HG03039 (cell line): ENCODE measurements around the gene SLC35G3.
"Not testable (repeated sequence)": the region's sequence is repeated elsewhere in the genome, so short reads cannot be mapped to it uniquely, and the experiment has no call there.

Source experiments
- ATAC-seq: cut with Tn5 transposase; IDR thresholded peaks from one replicate; pipeline ENCODE4 v1.9.1; 2021; ENCODE audit warnings: mild to moderate bottlenecking, moderate library complexity; ENCODE audit not compliant: unreplicated experiment

The SLC35G3 gene

GRCh38 chr17:35167046-35167445, 27.1 kb downstream of the SLC35G3 start:
- no peak for ATAC-seq

GRCh38 chr17:35166526-35166925, 27.7 kb downstream of the SLC35G3 start:
- ATAC-seq: no peak

DNA sequence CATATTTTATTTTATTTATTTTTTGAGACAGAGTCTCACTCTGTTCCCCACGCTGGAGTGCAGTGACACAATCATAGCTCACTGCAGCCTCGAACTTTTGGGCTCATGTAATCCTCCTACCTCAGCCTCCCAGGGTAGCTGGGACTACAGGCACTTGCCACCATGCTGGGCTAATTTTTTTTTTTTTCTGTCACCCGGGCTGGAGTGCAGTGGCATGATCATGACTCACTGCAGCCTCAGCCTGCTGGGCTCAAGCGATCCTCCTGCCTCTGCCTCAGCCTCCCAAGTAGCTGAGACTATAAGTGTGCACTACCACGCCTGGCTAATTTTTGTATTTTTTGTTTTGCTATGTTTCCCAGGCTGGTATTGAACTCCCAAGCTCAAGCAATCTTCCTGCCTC, 29.5 kb downstream of the SLC35G3 start:
- ATAC-seq: no peak

DNA sequence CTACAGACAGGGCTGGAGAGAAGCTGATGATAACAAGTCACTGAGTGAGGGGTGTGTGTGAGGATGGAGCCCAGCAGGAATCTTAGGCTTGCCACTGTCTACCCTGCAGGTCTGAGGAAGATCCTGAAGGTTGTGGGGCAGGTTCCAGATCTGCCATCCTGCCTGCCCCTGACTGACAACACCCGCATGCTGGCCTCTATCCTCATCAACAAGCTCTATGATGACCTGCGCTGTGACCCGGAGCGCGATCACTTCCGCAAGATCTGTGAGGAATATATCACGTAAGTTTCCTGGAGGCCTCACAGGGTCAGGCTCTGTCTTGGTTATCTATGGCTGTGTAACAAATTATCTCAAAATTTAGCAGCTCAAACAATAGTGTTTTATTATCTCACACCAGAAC, 30.3 kb downstream of the SLC35G3 start:
- ATAC-seq: no peak

- ATAC-seq: no peak
Observed at GRCh38 chr17:35162755-35163154, 31.4 kb downstream of the SLC35G3 start.

DNA sequence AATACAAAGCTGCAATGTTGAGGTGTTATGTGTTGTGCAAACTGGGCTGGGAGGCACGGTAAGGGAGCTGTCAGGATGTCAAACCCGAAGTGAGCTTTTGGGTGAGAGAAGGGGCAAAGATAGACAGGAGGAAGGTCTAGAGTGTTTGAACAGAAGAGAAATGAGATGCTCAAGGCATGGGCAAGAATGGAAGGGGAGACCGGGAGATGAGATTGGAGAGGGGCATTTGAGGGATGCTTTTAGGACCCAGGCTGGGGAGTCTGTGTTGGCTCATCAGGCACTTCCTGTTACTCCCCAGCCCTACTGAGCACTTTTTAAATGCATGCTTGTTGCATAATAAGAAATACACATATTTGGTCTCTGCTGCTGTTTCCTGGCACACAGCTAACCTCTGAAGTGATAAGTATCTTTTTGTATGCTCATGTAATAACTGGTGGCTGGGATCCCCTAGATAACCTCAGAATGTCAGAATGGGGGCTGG, 32.9 kb downstream of the SLC35G3 start:
- ATAC-seq: no peak

GRCh38 chr17:35160354-35161201, 33.6 kb downstream of the SLC35G3 start:
- no peak for ATAC-seq

- ATAC-seq: no peak
Observed at GRCh38 chr17:35159940-35160339, 34.3 kb downstream of the SLC35G3 start.

DNA sequence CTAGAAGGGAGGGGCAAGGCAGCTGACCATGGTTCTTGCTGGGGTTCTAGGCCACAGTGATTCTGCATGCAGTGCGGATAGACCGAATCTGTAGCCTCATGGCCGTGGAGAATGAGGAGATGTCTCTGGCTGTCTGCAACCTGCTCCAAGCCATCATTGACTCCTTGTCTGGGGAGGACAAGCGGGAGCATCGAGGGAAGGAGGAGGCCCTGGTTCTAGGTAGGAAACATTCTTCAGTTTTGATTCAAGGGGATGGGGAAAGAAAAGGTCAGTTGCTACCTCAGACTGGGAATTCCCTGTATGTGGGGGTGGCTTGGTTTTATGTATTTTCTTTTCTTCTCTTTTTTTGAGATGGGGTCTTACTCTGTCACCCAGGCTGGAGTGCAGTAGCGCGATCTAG, 38.9 kb downstream of the SLC35G3 start:
- no peak for ATAC-seq

GRCh38 chr17:35154196-35155165, 39.7 kb downstream of the SLC35G3 start:
- ATAC-seq: no peak

DNA sequence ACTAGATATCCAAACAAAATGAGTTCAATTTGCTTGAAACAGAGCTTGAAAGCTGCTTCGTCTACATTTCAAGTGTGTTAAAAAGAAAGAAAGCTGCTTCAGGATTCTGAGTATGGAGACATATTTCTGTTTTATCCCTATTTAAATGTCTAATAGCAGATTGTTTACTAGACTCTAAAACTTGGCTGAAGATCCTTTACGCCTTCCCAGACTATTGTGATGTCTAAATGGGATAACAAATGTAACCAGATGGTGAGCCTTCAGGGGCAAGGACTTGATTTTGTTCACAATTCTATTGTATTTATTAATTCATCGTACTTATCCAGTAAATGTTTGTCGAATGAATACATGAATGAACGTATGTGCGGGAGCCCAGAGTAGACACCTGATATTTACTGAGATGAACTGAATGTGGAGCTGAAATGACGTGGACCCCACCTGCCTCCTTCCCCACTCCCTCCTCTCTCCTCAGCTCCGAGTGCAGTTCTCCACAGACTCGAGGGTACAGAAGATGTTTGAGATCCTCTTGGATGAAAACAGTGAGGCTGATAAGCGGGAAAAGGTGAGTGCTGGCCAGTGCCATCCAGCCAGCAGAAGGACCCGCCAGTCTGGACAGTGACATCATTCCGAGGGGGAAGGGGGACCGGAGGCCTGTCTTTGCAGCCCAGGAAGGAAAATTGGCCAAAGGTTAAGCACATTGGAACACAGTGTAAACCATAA, 41.6 kb downstream of the SLC35G3 start:
- ATAC-seq: no peak

DNA sequence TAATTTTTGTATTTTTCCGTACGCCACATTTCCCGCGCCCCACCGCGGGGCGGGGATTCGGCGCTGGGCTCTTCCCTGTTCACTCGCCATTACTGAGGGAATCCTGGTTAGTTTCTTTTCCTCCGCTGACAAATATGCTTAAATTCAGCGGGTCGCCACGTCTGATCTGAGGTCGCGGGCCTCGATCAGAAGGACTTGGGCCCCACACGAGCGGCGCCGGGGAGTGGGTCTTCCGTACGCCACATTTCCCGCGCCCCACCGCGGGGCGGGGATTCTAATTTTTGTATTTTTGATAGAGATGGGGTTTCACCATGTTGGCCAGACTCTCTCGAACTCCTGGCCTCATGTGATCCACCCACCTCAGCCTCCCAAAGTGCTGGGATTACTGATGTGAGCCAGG, 43.1 kb downstream of the SLC35G3 start:
- ATAC-seq: not testable (repeated sequence)

GRCh38 chr17:35149941-35150340, 44.3 kb downstream of the SLC35G3 start:
- ATAC-seq: no peak

GRCh38 chr17:35148144-35148543, 46.0 kb downstream of the SLC35G3 start:
- no peak for ATAC-seq

DNA sequence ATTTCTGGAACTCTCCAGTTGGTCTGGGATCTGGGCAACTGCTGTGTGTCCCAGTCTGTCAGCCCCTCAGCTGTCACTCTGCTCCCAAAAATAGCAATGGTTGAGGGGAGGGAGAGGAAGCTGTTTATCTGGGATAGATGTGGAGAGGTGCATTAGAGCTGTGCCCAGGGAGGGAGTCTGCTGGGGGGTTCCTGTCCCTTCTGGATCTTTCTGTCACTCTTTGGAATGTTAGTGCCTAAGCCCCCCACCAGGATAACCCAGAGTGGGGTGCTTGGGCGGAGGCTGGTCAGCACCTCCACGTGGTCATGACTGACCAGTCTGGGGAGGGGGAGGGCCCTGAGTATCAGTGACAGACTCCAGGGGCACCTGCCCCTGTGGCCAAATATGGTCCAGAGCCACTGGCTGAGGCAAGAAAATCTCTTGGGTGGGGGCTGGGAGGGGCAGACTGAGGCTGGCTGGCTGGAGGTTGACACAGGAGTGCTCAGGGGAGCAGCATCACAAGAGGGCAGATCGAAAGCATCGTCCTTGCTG, 46.8 kb downstream of the SLC35G3 start, which contains the start of gene UNC45B:
TSS of gene UNC45B (plus strand) at position 443 of the 531 bp plus-strand sequence. CDS start 447 bp downstream, outside the sequence.
- no peak for ATAC-seq

DNA sequence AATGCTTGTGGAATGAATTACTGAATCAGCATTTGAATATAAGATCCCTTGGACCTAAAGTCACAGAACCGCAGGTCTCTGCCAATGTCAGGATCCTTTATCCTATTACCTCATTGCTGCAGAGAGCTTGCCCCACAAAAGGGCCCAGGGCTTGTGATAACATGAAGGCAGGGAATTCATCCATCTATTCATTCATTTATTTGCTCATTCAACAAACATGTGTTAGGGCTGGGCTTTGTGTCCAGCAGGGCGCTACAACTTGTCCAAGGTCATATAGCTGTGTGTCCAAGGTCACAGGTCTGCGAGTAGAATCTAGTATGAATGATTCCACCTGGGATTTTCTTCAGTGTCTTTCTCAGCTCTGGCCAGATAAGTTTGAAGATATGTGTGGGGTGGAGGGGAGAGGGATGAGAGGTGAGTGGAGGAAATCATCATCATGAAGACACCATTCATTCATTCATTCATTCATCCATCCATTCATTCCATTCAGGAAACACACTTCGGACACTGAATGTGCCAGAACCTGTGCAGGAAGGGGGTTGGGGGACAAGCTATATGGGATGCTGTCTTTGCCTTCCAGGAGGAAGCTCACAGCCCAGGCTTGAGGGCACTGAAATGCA, 47.9 kb downstream of the SLC35G3 start:
- ATAC-seq: no peak

GRCh38 chr17:35144840-35145239, 49.4 kb downstream of the SLC35G3 start:
- ATAC-seq: no peak
